Stimulated activated naive CD8-positive, alpha-beta T cell treated with anti-CD3 and anti-CD28 coated beads, Interleukin-15, amount 100 ng/mL, for 72 hours (primary cell): ENCODE results near the gene ODC1.

ENCODE experiments used
- ATAC-seq: fragments of 150-1000 bp; cut with Tn5 transposase; 2 replicates; pipeline ENCODE4 v1.10.0; 2021; ENCODE audit warnings: mild to moderate bottlenecking, moderate library complexity
- DNase-seq, 2 donors: peaks; one replicate each; pipeline ENCODE4 v3.0.0; 2021 to 2022
- H3K27ac Mint-ChIP-seq, 2 donors: one replicate each; pipeline ENCODE4 v1.8.0; 2022; ENCODE audit warnings: mild to moderate bottlenecking in 2 of 2, mixed read lengths in 2 of 2, moderate library complexity in 2 of 2
- H3K27me3 Mint-ChIP-seq: one replicate; pipeline ENCODE4 v1.8.0; 2022; ENCODE audit warnings: mixed read lengths
- H3K4me1 Mint-ChIP-seq: one replicate; pipeline ENCODE4 v1.8.0; 2022; ENCODE audit warnings: mild to moderate bottlenecking, mixed read lengths
- H3K4me3 Mint-ChIP-seq, 2 donors: one replicate each; pipeline ENCODE4 v1.8.0; 2022; ENCODE audit warnings: mild to moderate bottlenecking in 2 of 2, mixed read lengths in 2 of 2, moderate library complexity in 1 of 2
- H3K9me3 Mint-ChIP-seq, 2 donors: one replicate each; pipeline ENCODE4 v1.8.0; 2022; ENCODE audit warnings: mixed read lengths in 2 of 2

Gene ODC1

DNA sequence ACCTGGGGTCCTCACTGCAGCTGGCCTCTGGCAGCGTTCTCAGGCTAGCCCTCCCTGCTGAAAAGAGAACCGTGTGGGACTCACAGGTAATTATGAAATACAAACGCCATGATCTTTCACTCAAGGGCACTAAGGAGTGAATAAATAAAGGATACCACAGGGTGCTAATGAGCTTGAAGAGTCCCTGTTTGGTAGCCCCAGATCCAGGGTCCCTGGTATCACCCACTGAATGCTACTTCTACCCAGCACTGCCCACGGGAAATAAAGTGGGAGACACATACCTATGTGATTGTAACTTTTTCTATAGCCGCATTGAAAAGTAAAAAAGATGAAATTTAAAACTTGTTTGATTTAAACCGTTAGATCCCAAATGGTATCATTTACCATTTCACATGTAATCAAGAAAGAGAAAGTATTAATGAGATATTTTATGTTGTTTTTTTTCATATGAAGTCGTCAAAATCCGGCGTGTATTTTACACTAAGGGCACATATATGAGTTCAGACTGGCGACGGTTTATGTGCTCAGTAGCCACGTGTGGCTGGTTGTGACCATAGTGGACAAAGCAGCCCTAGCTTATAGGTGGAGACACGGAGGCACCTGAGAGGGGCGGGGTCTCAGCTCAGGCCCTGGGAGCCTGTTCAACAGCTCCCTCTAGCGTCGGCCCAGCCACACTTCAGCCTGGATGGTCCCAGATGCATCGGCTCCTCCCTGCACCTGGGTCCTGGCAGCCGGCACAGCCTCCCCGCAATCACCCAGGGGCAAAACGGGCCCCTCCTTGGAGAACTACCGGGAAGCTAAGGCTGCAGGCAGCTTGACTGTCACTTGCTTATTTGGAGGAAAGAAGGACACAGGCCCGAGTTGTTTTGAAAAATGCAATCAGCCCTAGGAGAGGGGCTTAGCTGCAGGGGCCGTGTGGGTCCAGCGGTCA, 39.2 kb downstream of the ODC1 start:
- peak; percentile 67 for ATAC-seq
- Mint-ChIP-seq H3K4me3 (peak overlapping the region; percentile 79 to 89), H3K9me3 (no peaks in the 10 kb centered on the region), H3K27ac (peak overlapping the region; percentile 97 to 99), H3K27me3 (no peaks in the 10 kb centered on the region), H3K4me1 (peaks cover 84% of the 10 kb centered on the region)
- peak; percentile 83 to 88 for DNase-seq

DNA sequence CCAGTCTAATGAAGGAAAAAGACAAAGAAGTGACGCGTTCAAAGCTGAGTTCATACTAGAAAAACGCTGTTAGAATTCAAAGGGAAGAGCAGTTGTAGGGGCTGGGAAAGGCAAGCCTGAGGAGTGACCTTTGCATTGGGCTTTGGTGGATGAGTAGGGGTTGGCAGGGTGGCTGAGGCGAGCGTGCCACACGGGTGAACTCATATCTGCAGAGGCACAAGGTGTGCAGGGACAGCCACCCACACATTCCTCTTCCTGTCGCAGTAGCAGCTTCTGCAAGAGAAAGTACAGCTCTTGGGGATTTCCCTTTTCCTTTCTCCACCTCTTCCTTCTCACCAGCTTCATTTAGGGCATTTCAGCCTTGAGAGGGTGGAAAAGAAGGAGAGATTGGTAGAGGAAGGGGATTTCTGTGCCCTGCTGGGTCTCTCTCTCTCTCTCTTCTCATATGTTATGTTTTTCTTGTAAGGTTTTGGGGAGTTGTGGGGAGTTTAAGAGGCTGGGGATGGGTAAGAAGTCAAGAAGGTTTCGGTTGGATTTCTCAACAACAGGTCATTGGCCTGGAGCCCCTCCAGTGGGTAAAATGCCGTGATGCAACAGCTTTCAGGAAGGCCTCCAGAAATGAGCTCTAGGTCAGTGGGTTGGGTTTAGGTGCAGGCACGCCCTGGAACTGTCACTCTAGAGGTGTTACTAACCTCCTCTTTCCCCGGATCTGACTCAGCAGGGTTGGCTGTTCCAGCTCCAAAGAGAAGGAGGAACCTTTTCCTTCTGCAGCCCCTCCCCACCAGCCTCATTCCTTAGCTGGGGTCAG, 40.1 kb downstream of the ODC1 start:
- Mint-ChIP-seq H3K9me3 (no peaks in the 10 kb centered on the region), H3K27ac (peak overlapping the region; percentile 97 to 99), H3K27me3 (no peaks in the 10 kb centered on the region), H3K4me3 (peak overlapping the region; percentile 79 to 89), H3K4me1 (peaks cover 81% of the 10 kb centered on the region)
- peak; percentile 67 to 78 for DNase-seq
- peak; percentile 87 for ATAC-seq

DNA sequence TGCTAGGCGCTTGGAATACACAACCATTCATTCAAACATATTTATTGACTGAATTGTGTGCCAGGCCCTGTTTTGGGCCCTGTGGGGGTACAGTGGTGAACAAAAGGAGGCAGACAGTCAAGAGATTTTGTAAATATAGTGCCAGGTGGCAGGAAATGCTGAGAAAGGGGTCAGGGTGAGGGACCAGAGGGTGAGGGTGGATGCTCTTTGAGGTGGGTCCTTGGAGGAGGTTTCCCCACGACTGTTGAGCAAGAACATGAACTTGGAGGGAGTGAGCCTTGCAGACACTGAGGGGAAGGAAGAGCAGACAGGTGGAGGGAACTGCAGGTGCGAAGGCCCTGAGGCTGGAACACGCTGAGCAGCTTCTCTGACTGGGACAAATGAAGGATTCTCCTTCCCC, 40.7 kb downstream of the ODC1 start:
- H3K27me3 Mint-ChIP-seq, result no peaks in the 10 kb centered on the region
- DNase-seq, result no peak
- H3K4me1 Mint-ChIP-seq, result peaks cover 82% of the 10 kb centered on the region
- H3K9me3 Mint-ChIP-seq, result no peaks in the 10 kb centered on the region
- peak overlapping the region; percentile 79 to 89 for H3K4me3 Mint-ChIP-seq
- peak overlapping the region in 1 of 2 donors; percentile 76 for H3K27ac Mint-ChIP-seq
- no peak for ATAC-seq

DNA sequence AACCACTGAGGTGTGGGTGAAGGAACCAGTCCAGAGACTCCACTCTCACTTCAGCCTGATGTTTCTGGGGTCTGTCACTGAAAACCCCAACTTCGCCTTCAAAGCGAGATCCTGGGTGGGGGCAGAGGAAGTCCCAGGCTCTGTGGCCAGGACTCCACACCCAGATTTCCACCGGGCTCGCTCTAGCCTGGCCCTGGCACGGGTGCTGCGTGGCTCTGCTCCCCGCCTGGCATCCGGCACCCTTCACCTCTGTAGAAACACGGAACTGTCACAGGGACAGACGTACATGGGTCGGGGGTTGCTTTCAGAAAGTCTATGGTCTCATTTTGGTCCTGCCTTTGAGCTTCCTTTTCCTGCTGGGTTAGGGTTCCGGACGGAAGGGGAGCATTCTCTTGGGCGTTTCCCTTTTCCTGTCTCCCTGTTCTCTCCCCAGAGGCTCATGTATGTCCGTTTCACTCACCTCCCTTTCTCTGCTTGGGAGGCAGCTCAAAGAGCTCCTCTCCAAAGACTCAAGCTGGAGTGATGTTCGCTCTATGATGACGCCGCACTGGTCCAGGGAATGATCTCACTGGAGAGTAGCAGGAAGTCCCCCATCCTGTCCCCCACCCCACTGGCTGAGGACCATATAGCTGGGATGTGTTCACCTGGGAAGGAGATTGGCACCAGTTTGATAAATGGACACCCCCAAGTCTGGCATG, 41.5 kb downstream of the ODC1 start:
- H3K27me3 Mint-ChIP-seq, result no peaks in the 10 kb centered on the region
- no peak for ATAC-seq
- no peaks in the 10 kb centered on the region for H3K9me3 Mint-ChIP-seq
- peaks cover 86% of the 10 kb centered on the region for H3K4me1 Mint-ChIP-seq
- peak overlapping the region in 1 of 2 donors; percentile 68 for H3K27ac Mint-ChIP-seq
- no peak for DNase-seq
- H3K4me3 Mint-ChIP-seq, result peak overlapping the region; percentile 79 to 89

DNA sequence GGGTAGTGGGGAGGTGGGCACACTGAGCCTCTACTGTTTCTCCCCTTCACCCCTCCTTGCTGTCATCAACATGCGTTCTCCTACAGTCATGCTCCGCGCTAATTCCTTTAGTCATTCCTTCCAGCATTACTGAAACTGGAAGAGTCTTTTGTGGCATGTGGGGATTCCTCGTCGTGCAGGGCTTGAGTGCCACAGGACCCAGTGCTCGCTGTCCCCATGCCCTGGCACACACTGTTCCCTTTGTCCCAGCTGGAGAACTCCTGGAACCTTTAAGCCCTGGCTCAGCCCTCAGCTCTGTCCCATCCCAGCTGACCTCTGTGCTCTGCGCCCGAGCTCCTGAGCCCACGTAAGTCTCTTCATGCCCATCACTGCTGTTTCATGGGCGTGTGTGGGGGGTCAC, 42.1 kb downstream of the ODC1 start:
- no peaks in the 10 kb centered on the region for H3K27me3 Mint-ChIP-seq
- no peaks in the 10 kb centered on the region for H3K9me3 Mint-ChIP-seq
- H3K27ac Mint-ChIP-seq, result peak overlapping the region in 1 of 2 donors; percentile 68
- ATAC-seq, result no peak
- peak overlapping the region in 1 of 2 donors; percentile 79 for H3K4me3 Mint-ChIP-seq
- H3K4me1 Mint-ChIP-seq, result peaks cover 92% of the 10 kb centered on the region
- DNase-seq, result no peak

DNA sequence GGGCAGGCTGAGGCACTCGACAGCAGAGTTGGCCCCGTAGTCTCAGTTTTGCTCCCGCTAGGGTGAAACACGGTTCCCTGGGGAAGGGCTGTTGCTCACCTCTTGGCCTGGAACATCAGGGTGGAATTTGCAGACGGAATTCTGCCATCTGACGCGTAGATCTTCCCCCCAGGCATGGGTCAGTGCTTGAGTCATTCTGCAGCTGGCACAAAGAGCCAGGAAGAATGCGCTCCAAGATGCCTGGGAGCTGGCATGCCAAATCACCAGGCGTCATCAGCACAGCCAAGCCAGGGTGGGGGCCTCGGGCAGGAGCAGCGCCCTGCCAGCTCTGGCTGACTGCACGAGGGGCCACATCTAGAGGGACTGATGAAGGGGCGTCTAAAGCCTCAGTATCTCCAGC, 42.7 kb downstream of the ODC1 start:
- Mint-ChIP-seq H3K27ac (no peak overlapping the region), H3K4me3 (no peak overlapping the region), H3K9me3 (no peaks in the 10 kb centered on the region), H3K4me1 (peaks cover 95% of the 10 kb centered on the region), H3K27me3 (no peaks in the 10 kb centered on the region)
- DNase-seq, result no peak
- no peak for ATAC-seq

DNA sequence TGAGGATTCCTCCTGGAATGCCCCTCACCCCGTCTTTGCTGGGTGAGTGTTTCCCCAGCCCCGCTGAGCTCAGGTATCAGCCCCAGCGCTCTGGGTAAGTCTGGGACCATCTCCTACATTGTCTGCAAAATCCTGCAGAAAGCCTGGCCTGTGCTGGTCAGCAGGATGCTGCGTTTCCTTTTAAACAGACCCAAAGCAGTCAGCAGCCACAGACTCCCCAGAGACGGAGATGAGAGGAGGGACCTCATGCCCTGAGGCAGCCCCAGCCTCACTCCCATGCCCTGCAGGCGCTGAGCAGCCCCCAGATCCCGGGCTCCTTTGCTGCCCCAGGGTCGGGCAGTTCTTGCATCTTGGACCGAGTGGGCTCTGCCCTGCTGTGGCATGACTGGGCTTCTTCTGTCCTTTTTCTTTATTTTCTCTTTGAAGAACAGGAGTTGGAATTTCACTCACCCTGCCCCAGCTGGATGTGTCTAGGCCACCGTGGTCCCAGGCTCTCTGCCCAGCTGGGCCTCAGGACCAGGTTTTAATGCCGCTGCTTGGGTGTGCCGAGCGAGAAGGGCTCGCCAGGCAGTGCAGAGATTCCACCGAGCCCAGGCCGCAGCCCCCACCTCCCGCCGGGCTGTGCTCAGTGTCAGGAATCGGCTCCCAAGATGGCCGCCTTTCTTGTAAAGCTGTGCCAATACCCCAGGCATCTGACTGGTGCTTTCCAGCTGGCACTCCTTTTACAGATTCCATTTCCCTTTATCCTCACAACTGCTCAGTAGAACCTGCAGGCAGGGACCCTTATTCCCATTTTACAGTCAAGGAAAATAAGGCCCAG, 43.6 kb downstream of the ODC1 start:
- no peak overlapping the region for H3K4me3 Mint-ChIP-seq
- no peak for ATAC-seq
- no peak overlapping the region for H3K27ac Mint-ChIP-seq
- DNase-seq, result no peak
- no peaks in the 10 kb centered on the region for H3K27me3 Mint-ChIP-seq
- H3K4me1 Mint-ChIP-seq, result peaks cover 95% of the 10 kb centered on the region
- H3K9me3 Mint-ChIP-seq, result no peaks in the 10 kb centered on the region

DNA sequence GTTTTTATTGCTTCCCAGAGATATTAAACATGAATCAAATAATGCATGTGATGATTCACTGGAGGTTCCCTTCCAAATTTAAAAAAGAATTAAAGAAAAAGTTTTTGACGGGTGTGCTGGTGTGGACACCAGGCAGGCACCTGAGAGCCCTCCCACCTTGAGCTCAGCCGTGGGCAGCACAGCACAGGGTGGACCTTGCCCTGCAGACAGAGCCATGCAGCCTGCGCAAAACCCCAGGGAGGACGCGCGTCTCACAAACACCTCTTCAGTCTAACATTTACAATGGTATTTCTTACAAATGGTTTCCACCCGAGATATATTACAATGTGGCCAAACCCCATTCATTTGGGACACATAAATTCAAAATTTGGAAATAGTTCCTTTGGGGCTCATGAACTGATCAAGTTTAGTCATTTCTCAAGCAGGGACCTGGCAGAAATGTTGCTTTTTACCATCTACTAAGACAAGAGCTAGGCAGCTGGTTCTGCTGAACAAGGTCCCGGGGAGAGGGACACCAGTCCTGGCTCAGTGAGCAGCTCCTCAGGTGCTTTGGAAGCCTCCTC, 45.4 kb downstream of the ODC1 start:
- Mint-ChIP-seq H3K27me3 (no peaks in the 10 kb centered on the region), H3K27ac (no peak overlapping the region), H3K9me3 (no peaks in the 10 kb centered on the region), H3K4me3 (no peak overlapping the region), H3K4me1 (peaks cover 78% of the 10 kb centered on the region)
- ATAC-seq, result no peak
- no peak for DNase-seq

DNA sequence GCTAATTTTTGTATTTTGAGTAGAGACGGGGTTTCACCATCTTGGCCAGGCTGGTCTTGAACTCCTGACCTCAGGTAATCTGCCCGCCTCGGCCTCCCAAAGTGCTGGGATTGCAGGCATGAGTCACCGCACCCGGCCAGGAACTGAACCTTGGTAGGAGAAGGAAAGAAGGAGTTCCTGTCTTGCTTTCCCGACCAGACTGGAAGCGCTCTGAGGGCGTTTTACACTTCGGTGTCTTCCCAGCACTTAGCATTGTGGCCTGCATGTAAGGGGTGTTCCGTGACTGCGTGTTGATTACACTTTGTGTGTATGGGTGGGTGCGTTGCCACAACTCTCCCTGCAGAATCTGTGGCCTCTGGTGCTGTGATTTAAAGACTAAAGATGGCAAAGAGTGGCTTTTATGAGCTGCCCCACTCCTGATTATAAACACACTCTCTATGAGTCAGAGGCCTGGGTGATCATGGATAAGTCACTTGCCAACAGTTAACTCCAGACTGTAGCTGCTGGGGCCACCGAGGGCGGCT, 46.0 kb downstream of the ODC1 start:
- no peak for ATAC-seq
- no peak overlapping the region for H3K4me3 Mint-ChIP-seq
- no peak overlapping the region for H3K27ac Mint-ChIP-seq
- H3K9me3 Mint-ChIP-seq, result no peaks in the 10 kb centered on the region
- H3K4me1 Mint-ChIP-seq, result peaks cover 72% of the 10 kb centered on the region
- DNase-seq, result no peak
- H3K27me3 Mint-ChIP-seq, result no peaks in the 10 kb centered on the region

DNA sequence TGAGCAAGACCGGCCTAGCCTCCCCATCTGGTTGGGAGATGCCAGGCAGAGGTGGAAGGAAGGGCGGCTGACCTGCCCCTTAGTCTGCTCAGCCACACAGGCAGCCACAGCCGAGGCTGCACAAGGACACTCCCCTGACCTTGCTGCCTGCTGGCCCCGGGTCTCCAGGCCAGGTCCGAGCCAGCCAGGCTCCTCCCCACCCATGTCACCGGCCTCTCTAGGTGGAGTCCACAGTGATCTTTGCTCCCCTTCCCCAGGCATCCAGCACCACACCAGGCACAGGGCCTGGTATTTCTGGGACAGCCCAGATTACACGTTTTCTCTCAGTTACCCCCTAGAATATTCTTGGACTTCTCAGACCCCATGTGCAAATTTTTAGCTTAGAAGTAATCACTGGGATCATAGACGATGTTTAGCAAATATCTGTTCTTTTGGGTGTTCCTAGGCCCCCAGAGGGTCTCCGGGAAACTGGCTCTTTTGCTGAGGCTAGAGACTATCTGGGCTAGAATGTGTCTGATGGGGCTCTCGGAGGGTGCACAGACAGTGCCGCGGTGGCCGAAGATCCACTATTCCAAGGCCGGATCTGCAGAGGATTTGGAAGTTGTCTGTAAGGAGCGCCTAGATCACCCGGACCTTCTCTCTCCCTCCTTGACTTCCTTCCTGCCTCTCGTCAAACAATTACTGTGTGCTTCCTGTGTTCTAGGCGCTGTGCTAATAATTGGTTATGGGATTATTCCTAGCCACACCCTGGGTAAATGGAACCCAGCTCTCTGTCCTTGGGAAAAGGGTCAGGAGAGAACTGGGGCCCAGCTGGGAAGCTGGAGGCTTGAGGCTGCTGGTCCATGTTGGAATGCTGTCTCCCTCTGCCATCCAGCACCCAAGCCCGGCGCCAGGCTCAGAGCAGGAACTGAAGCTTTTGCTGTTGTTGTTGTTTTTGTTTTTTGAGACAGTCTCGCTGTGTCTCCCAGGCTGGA, 46.9 kb downstream of the ODC1 start:
- ATAC-seq (peak; percentile 6), DNase-seq (no peak)
- H3K4me3 Mint-ChIP-seq, result peak overlapping the region in 1 of 2 donors; percentile 17
- H3K9me3 Mint-ChIP-seq, result no peaks in the 10 kb centered on the region
- H3K27ac Mint-ChIP-seq, result peak overlapping the region in 1 of 2 donors; percentile 92
- peaks cover 71% of the 10 kb centered on the region for H3K4me1 Mint-ChIP-seq
- no peaks in the 10 kb centered on the region for H3K27me3 Mint-ChIP-seq

DNA sequence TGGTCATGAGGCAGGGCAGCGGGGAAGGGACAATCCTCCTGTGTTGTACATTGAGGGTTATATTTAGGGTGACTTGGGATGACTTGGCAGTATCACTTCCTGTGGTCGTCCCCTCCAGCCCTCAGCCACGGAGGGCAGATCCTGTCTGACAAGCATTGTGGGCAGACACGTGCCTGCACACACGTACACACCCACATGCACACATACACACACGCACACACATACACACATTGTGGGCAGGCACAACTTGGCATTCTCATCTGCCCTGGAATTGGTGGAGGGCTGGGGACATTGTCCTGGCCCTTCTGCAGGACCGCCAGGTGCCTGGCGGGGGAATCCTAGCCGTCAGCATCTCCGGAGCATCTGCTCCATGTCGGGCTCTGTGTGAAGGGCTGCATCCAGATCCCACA, 47.6 kb downstream of the ODC1 start:
- peak; percentile 72 for ATAC-seq
- Mint-ChIP-seq H3K4me1 (peaks cover 71% of the 10 kb centered on the region), H3K4me3 (peak overlapping the region in 1 of 2 donors; percentile 17)

DNA sequence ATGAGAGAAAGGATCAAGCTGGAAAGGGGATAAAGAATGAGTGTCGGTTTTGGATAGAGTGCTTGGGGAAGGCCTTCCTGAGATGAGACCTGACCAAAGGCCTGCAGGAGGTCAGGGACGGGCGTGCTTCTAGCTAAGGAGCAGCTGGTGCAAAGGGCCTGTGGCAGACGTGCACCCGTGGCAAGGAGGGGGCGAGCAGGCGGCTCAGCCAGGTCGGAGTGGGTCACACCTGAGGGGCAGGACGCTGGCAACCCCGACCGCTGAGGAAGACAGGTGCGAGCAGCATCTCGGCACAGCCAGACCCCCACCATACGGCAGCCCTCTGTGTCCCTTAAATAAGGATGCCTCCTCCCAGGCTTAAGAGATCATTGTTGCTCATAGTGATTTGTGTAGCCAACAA, 48.1 kb downstream of the ODC1 start:
- Mint-ChIP-seq H3K27me3 (no peaks in the 10 kb centered on the region), H3K4me3 (peak overlapping the region in 1 of 2 donors; percentile 6), H3K4me1 (peaks cover 71% of the 10 kb centered on the region), H3K27ac (peak overlapping the region; percentile 47 to 95), H3K9me3 (no peaks in the 10 kb centered on the region)
- ATAC-seq, result no peak
- no peak for DNase-seq

More for the DNA sequence above, 47.6 kb downstream of the ODC1 start:
- peak in 1 of 2 donors; percentile 51 for DNase-seq
- Mint-ChIP-seq H3K27me3 (no peaks in the 10 kb centered on the region), H3K27ac (peak overlapping the region in 1 of 2 donors; percentile 92), H3K9me3 (no peaks in the 10 kb centered on the region)

DNA sequence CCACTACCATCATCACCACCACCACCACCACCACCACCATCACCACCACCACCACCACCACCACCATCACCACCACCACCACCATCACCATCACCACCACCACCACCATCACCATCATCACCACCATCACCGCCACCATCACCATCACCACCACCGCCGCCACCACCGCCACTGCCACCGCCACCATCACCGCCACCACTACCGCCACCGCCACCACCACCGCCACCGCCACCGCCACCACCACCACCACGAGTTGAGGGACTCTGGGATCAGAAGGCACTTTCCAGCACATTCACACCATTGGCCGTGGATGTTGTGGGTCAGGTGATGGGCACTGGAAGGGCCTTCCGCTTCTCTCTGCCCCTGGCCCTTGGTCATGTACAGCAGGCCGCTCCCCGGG, 48.8 kb downstream of the ODC1 start:
- peak overlapping the region in 1 of 2 donors; percentile 1 for H3K4me3 Mint-ChIP-seq

More for the DNA sequence above, 48.8 kb downstream of the ODC1 start:
- Mint-ChIP-seq H3K27me3 (no peaks in the 10 kb centered on the region), H3K4me1 (peaks cover 68% of the 10 kb centered on the region), H3K27ac (peak overlapping the region in 1 of 2 donors; percentile 95), H3K9me3 (no peaks in the 10 kb centered on the region)
- no peak for DNase-seq
- ATAC-seq, result no peak
